Mesenchymal stem cell (in vitro differentiated cells and primary cell): ENCODE results near the gene TMEM82.

Experiments used
- DNase-seq: peaks from one replicate; pipeline ENCODE4 v3.0.0-alpha.2; 2013
- H2AFZ ChIP-seq: one replicate; pipeline ENCODE4 v1.6.1; 2013; ENCODE audit warnings: low read depth, mild to moderate bottlenecking, control low read depth, inconsistent platforms, low read length, moderate library complexity
- H2AK5ac ChIP-seq: 2 replicates; pipeline ENCODE4 v1.6.1; 2013; ENCODE audit warnings: low read length, moderate library complexity, mild to moderate bottlenecking, inconsistent platforms; ENCODE audit not compliant: severe bottlenecking
- H2BK120ac ChIP-seq: one replicate; pipeline ENCODE4 v1.6.1; 2013; ENCODE audit warnings: low read depth, mild to moderate bottlenecking, inconsistent platforms, low read length, moderate library complexity
- H2BK12ac ChIP-seq, 2 experiments: one replicate each; pipeline ENCODE4 v1.6.1; 2013; ENCODE audit warnings: inconsistent platforms in 2 of 2, low read length in 2 of 2, mild to moderate bottlenecking in 2 of 2, moderate library complexity in 2 of 2, control low read depth in 1 of 2
- H2BK15ac ChIP-seq: one replicate; pipeline ENCODE4 v1.6.1; 2013; ENCODE audit warnings: mild to moderate bottlenecking, low read depth, inconsistent platforms; ENCODE audit not compliant: poor library complexity, severe bottlenecking
- H2BK5ac ChIP-seq: 2 replicates; pipeline ENCODE4 v1.6.1; 2013; ENCODE audit warnings: low read depth, mild to moderate bottlenecking, low read length, control low read depth, inconsistent platforms; ENCODE audit not compliant: poor library complexity, severe bottlenecking
- H3K14ac ChIP-seq, 2 experiments: one replicate each; pipeline ENCODE4 v1.6.1; 2013; ENCODE audit warnings: inconsistent platforms in 2 of 2, low read length in 2 of 2, control low read depth in 1 of 2, mild to moderate bottlenecking in 1 of 2, moderate library complexity in 1 of 2
- H3K18ac ChIP-seq, 2 experiments: one replicate each; pipeline ENCODE4 v1.6.1; 2013; ENCODE audit warnings: inconsistent platforms in 2 of 2, low read length in 2 of 2, control low read depth in 1 of 2, low read depth in 1 of 2, mild to moderate bottlenecking in 1 of 2
- H3K23ac ChIP-seq, 2 experiments: one replicate each; pipeline ENCODE4 v1.6.1; 2013; ENCODE audit warnings: inconsistent platforms in 2 of 2, low read length in 2 of 2, mild to moderate bottlenecking in 2 of 2, moderate library complexity in 2 of 2, control low read depth in 1 of 2
- H3K27ac ChIP-seq: 2 replicates; pipeline ENCODE4 v1.5.1; 2013; ENCODE audit warnings: mild to moderate bottlenecking, moderate library complexity, low read length, control low read depth, inconsistent platforms; ENCODE audit not compliant: poor library complexity, severe bottlenecking
- H3K27me3 ChIP-seq, 2 experiments: 2 replicates each; pipeline versions ENCODE4 v1.6.1 to v1.7.0; 2013; ENCODE audit warnings: low read length in 2 of 2, mild to moderate bottlenecking in 2 of 2, moderate library complexity in 2 of 2, control low read depth in 1 of 2, inconsistent platforms in 1 of 2; ENCODE audit not compliant: control insufficient read depth in 1 of 2, insufficient read depth in 1 of 2
- H3K36me3 ChIP-seq, 2 experiments: 2 replicates each; pipeline versions ENCODE4 v1.6.1 to v1.7.0; 2013; ENCODE audit warnings: low read length in 2 of 2, control low read depth in 1 of 2, inconsistent platforms in 1 of 2, low read depth in 1 of 2, mild to moderate bottlenecking in 1 of 2; ENCODE audit not compliant: insufficient read depth in 2 of 2, control insufficient read depth in 1 of 2
- H3K4ac ChIP-seq, 2 experiments: one replicate each; pipeline ENCODE4 v1.6.1; 2013; ENCODE audit warnings: inconsistent platforms in 2 of 2, low read length in 2 of 2, mild to moderate bottlenecking in 2 of 2, moderate library complexity in 2 of 2, control low read depth in 1 of 2, low read depth in 1 of 2
- H3K4me1 ChIP-seq: 2 replicates; pipeline ENCODE4 v1.6.1; 2013; ENCODE audit warnings: low read depth, low read length, control low read depth; ENCODE audit not compliant: control insufficient read depth, insufficient read depth
- H3K4me2 ChIP-seq: 2 replicates; pipeline ENCODE4 v1.6.1; 2013; ENCODE audit warnings: low read length, mild to moderate bottlenecking, inconsistent platforms; ENCODE audit not compliant: poor library complexity, severe bottlenecking
- H3K4me3 ChIP-seq, 2 experiments: 2 replicates each; pipeline versions ENCODE4 v1.5.1 to v1.7.0; 2013; ENCODE audit warnings: low read length in 2 of 2, mild to moderate bottlenecking in 2 of 2, control low read depth in 1 of 2, low read depth in 1 of 2; ENCODE audit not compliant: insufficient read depth in 1 of 2
- H3K79me1 ChIP-seq: replicated peaks from 2 replicates; pipeline ENCODE4 v1.6.1; 2013; ENCODE audit warnings: mild to moderate bottlenecking, control low read depth, low read length, inconsistent platforms; ENCODE audit not compliant: poor library complexity, severe bottlenecking
- H3K9ac ChIP-seq: 2 replicates; pipeline ENCODE4 v1.7.0; 2013; ENCODE audit warnings: mild to moderate bottlenecking, low read length, moderate library complexity
- H3K9me3 ChIP-seq: 2 replicates; pipeline ENCODE4 v1.7.0; 2013; ENCODE audit warnings: mild to moderate bottlenecking, low read length; ENCODE audit not compliant: control insufficient read depth
- H4K8ac ChIP-seq: one replicate; pipeline ENCODE4 v1.6.1; 2013; ENCODE audit warnings: inconsistent platforms, mild to moderate bottlenecking, low read length, moderate library complexity
- H4K91ac ChIP-seq: one replicate; pipeline ENCODE4 v1.6.1; 2013; ENCODE audit warnings: mild to moderate bottlenecking, low read length, inconsistent platforms
- WGBS: methylation state at CpG from one replicate; pipeline ENCODE4 v1.1.7; 2013; ENCODE audit warnings: mixed read lengths; 5-methylcytosine and 5-hydroxymethylcytosine counted together

TMEM82 gene

DNA sequence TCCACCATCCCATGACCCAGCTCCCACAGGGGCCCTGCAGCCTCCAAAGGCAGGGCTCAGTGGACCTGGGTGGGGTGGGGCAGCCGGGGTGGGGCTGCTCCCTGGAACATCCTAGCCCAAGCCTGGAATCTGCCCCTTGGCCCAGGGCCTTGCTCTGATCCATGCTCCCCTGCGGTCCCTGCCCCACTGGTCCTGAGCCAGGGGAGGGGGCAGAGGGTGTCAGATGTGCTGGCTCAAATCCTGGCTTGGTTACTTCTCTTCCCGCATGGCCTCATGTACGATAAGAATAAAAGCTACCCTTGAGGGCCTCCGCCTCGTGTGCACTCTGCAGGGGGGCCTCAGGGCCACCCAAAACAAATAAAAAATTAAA is 5.4 kb upstream of the TMEM82 start:
- H3K14ac ChIP-seq: no peak overlapping the region
- no peak overlapping the region for H3K27ac ChIP-seq
- 92% methylated on average over 6 of the region's 6 CpGs for WGBS
- H3K4me2 ChIP-seq: no peak overlapping the region
- H2BK12ac ChIP-seq: no peak overlapping the region
- H2AK5ac ChIP-seq: no peak overlapping the region
- H2BK5ac ChIP-seq: no peak overlapping the region
- no peak overlapping the region for H3K4me3 ChIP-seq
- no peak overlapping the region for H2BK120ac ChIP-seq
- H3K23ac ChIP-seq: no peak overlapping the region
- no peaks in the 10 kb centered on the region for H3K79me1 ChIP-seq
- no peaks in the 10 kb centered on the region for H3K9me3 ChIP-seq
- H3K27me3 ChIP-seq: no peaks in the 10 kb centered on the region
- H4K8ac ChIP-seq: no peak overlapping the region
- no peak overlapping the region for H2BK15ac ChIP-seq
- H3K18ac ChIP-seq: no peak overlapping the region
- no peak overlapping the region for H3K9ac ChIP-seq
- no peak for DNase-seq
- H2AFZ ChIP-seq: no peak overlapping the region
- H3K4me1 ChIP-seq: peaks cover 9% of the 10 kb centered on the region
- H3K4ac ChIP-seq: no peak overlapping the region
- H4K91ac ChIP-seq: no peak overlapping the region
- peaks cover 38 to 51% of the 10 kb centered on the region in 2 experiments for H3K36me3 ChIP-seq

DNA sequence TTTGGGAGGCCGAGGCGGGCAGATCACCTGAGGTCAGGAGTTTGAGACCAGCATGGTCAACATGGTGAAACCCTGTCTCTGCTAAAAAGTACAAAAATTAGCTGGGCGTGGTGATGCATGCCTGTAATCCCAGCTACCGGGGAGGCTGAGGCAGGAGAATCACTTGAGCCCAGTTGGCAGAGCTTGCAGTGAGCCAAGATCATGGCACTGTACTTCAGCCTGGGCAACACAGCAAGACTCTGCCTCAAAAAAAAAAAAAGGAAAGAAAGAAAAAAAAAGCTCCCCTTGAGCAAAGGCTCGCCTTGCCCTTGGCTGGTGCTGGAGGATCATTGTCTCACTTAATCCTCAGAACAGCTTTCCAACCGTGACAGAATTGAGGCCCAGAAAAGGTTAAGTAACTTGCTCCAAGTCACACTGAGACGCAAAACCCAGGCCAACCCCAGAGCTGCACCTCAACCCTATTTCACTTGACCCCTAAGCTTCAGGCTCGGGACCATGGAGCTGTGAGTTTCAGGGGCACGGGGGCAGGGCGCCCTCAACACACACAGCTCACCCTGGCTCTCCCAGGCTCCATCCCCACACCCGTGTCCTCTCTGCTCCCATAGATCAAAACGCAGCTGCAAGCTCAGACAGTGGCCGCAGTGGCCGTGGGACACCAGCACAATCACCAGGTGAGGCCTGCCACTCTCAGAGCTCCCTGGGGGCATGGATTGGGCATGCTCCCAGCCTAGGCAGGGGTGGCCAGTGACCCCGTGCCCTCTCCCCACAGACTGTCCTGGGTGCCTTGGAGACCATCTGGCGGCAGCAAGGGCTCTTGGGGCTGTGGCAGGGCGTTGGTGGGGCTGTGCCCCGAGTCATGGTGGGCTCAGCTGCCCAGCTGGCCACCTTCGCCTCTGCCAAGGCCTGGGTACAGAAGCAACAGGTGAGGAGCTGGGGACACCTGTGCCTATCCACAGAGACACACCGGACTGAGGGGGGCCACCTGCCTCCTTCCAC is 4.7 kb upstream of the TMEM82 start:
- Histone ChIP-seq H3K27me3 (no peaks in the 10 kb centered on the region), H2BK120ac (no peak overlapping the region), H3K18ac (no peak overlapping the region), H4K91ac (no peak overlapping the region), H3K9ac (no peak overlapping the region), H2BK15ac (no peak overlapping the region), H2AK5ac (no peak overlapping the region), H3K4ac (no peak overlapping the region), H2AFZ (no peak overlapping the region), H3K79me1 (no peaks in the 10 kb centered on the region), H3K9me3 (no peaks in the 10 kb centered on the region), H3K23ac (no peak overlapping the region), H3K27ac (no peak overlapping the region), H4K8ac (no peak overlapping the region), H3K4me2 (no peak overlapping the region), H3K4me1 (peaks cover 7% of the 10 kb centered on the region), H3K36me3 (peaks cover 31 to 43% of the 10 kb centered on the region in 2 experiments), H3K14ac (peak overlapping the region in 1 of 2 experiments; percentile 1), H3K4me3 (no peak overlapping the region), H2BK12ac (no peak overlapping the region), H2BK5ac (no peak overlapping the region)
- no peak for DNase-seq
- 89% methylated on average over 20 of the region's 20 CpGs for WGBS

DNA sequence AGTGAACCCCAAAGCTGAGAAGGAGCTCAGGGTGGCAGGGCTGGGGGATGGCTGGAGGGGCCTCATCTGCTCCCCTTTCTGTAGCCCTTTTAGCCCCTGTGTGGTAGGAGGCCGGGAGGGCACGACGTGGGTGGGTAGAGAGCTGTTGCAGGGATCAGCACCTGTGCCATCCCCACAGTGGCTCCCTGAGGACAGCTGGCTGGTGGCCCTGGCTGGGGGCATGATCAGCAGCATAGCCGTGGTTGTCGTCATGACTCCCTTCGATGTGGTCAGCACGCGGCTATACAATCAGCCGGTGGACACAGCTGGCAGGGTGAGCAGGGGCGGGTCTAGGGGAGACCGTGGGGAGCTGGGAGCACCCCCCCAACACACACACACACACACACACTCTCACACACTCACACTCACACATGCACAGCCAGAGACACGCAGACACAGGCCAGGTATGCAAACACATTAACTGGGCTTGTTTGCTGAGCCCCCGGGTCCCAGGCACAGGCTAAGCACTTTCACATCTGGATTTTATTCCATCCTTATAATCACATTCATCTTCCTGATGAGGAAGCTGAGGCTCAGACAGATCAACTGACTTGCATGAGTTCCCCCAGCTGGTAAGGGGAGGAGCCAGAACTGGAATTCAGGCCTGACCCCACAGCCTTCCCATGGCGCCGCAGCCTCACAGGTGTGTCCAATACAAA is 3.7 kb upstream of the TMEM82 start:
- no peak overlapping the region for H2AFZ ChIP-seq
- H3K9me3 ChIP-seq: no peaks in the 10 kb centered on the region
- 89% methylated on average over 15 of the region's 15 CpGs for WGBS
- no peak overlapping the region for H3K18ac ChIP-seq
- no peak overlapping the region for H2AK5ac ChIP-seq
- no peak overlapping the region for H3K4me2 ChIP-seq
- H3K9ac ChIP-seq: no peak overlapping the region
- no peak overlapping the region for H3K4ac ChIP-seq
- H3K14ac ChIP-seq: no peak overlapping the region
- H2BK120ac ChIP-seq: no peak overlapping the region
- no peak overlapping the region for H4K8ac ChIP-seq
- no peak overlapping the region for H3K27ac ChIP-seq
- H3K79me1 ChIP-seq: no peaks in the 10 kb centered on the region
- no peak overlapping the region for H3K23ac ChIP-seq
- H3K4me3 ChIP-seq: no peak overlapping the region
- H3K27me3 ChIP-seq: no peaks in the 10 kb centered on the region
- DNase-seq: no peak
- H2BK15ac ChIP-seq: no peak overlapping the region
- H2BK5ac ChIP-seq: no peak overlapping the region
- no peak overlapping the region for H4K91ac ChIP-seq
- peaks cover 7% of the 10 kb centered on the region for H3K4me1 ChIP-seq
- peaks cover 21 to 34% of the 10 kb centered on the region in 2 experiments for H3K36me3 ChIP-seq
- no peak overlapping the region for H2BK12ac ChIP-seq

DNA sequence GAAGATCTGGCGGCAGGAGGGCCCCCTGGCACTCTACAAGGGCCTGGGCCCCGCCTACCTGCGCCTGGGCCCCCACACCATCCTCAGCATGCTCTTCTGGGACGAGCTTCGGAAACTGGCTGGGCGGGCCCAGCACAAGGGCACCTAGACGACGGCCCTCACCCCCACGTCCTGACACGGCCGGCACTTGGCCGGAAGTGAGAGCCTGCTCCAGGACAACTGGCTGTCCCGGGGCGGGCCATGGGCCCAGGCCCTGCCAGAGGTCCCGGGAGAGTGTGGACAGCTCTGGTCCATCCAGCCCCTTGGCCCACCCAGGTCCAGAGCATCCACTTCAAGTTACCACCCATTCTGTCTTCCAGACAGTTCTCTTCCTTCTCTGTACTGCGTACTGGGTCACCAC is 3.0 kb upstream of the TMEM82 start:
- no peak overlapping the region for H2BK12ac ChIP-seq
- H3K9ac ChIP-seq: no peak overlapping the region
- no peak overlapping the region for H2BK15ac ChIP-seq
- H4K91ac ChIP-seq: no peak overlapping the region
- H3K4me2 ChIP-seq: no peak overlapping the region
- H2BK120ac ChIP-seq: no peak overlapping the region
- no peak overlapping the region for H3K27ac ChIP-seq
- no peak overlapping the region for H3K4me3 ChIP-seq
- H3K23ac ChIP-seq: no peak overlapping the region
- H2AFZ ChIP-seq: no peak overlapping the region
- no peak overlapping the region for H3K14ac ChIP-seq
- no peak overlapping the region for H4K8ac ChIP-seq
- H3K4ac ChIP-seq: no peak overlapping the region
- no peak for DNase-seq
- peaks cover 11% of the 10 kb centered on the region for H3K4me1 ChIP-seq
- no peak overlapping the region for H2AK5ac ChIP-seq
- H3K18ac ChIP-seq: no peak overlapping the region
- H2BK5ac ChIP-seq: no peak overlapping the region
- no peaks in the 10 kb centered on the region for H3K9me3 ChIP-seq
- H3K79me1 ChIP-seq: no peaks in the 10 kb centered on the region
- H3K27me3 ChIP-seq: no peaks in the 10 kb centered on the region
- 87% methylated on average over 16 of the region's 16 CpGs for WGBS
- H3K36me3 ChIP-seq: peaks cover 14 to 30% of the 10 kb centered on the region in 2 experiments
